ENCODE results near the gene TMEM30B. TPM values are rescaled to one million over a fixed set of nuclear protein-coding genes. Genes with fewer than 3 reads are reported as not detected.

The TMEM30B gene
- total and polyA plus RNA-seq, 2 of the 13 experiments (the other 11 are each of a cell fraction or from before 2014, with no cell fraction given), result not detected

GRCh38 chr14:61288228-61288627, 7.1 kb upstream of the TMEM30B start:
- no TSS peak for BruUV-seq (replicated peaks)
- no peak for FAIRE-seq
- Histone ChIP-seq H3K4me2 (ENCODE audit: low read depth, low read length) (peak overlapping the region; percentile 13; the same call in 1 of the 2 replicates), H3K36me3 (replicated peaks in 1 of 2; ENCODE audit: control insufficient read depth in 1 of 2, insufficient read depth in 2 of 2, low read length in 2 of 2) (no peaks in the 10 kb centered on the region), H2AFZ (ENCODE audit: low read length) (no peak overlapping the region), H3K4me1 (ENCODE audit: insufficient read depth, low read length) (peaks cover 24% of the 10 kb centered on the region), H3K27me3 (ENCODE audit: control insufficient read depth in 1 of 2, insufficient read depth in 2 of 2, low read length in 2 of 2) (no peaks in the 10 kb centered on the region; a peak in 1 of 5 replicates), H3K79me2 (ENCODE audit: insufficient read depth, low read length) (no peaks in the 10 kb centered on the region), H4K20me1 (ENCODE audit: insufficient read depth, low read length) (no peaks in the 10 kb centered on the region), H3K9me3 (ENCODE audit: low read length) (no peaks in the 10 kb centered on the region), H3K27ac (ENCODE audit: extremely low read length, insufficient read depth, low read length) (no peak overlapping the region), H3K4me3 (replicated peaks in 1 of 3; ENCODE audit: insufficient read depth in 1 of 3, low read depth in 2 of 3, low read length in 3 of 3) (no peak overlapping the region), H3K9ac (ENCODE audit: insufficient read depth, low read depth, low read length) (no peak overlapping the region)
- CTCF ChIA-PET (ENCODE audit: low intra/inter-chr PET ratio, low total read pairs), result no interaction called here
- POLR2A ChIA-PET, result no interaction called here
- intact Hi-C loops (cut with micrococcal nuclease; ENCODE audit: unreplicated experiment), result no loop called here
- in situ Hi-C loops (cut with HindIII; ENCODE audit: extremely low pct_ligation_motif_present, low pct_unique_long_range_greater_than_20kb), result loop anchor here (25.0 kb wide), 1 partner anchor 549 kb away; no protein-coding TSS in a partner anchor
- peak; percentile 11 for DNase-seq (ENCODE audit: low spot score)
- peak; percentile 89 for ATAC-seq
- 2% methylated on average over 4 of the region's 4 CpGs for WGBS (ENCODE audit: low lambda C conversion rate)
- TF ChIP-seq ZMYM2 (CRISPR knock-in tag; IDR thresholded peaks at IDR 0.05) (peak; percentile 90), KAT2B (IDR thresholded peaks at IDR 0.05; ENCODE audit: borderline replicate concordance, low read depth, low read length) (peak; percentile 29; the same call in 1 of the 2 replicates), NCOA1 (CRISPR knock-in tag; IDR thresholded peaks at IDR 0.05) (no peak), HDAC1 (CRISPR knock-in tag; IDR thresholded peaks at IDR 0.05) (peak; percentile 49; the same call in 1 of the 2 replicates), POGZ (CRISPR knock-in tag; IDR thresholded peaks at IDR 0.05) (peak; percentile 76), MIXL1 (CRISPR knock-in tag; IDR thresholded peaks at IDR 0.05) (0 out of 2 replicates have a peak, but pooled peaks have one; percentile 32), TFE3 (CRISPR knock-in tag; IDR thresholded peaks at IDR 0.05) (0 out of 2 replicates have a peak, but pooled peaks have one; percentile 15), ZNF740 (CRISPR knock-in tag; IDR thresholded peaks at IDR 0.05) (no peak), SALL1 (CRISPR knock-in tag; IDR thresholded peaks at IDR 0.05) (peak; percentile 13; the same call in 1 of the 2 replicates), RARA (CRISPR knock-in tag; IDR thresholded peaks at IDR 0.05) (0 out of 2 replicates have a peak, but pooled peaks have one; percentile 29), KDM1A (CRISPR knock-in tag; IDR thresholded peaks at IDR 0.05) (peak; percentile 57; the same call in 1 of the 2 replicates), HNRNPLL (IDR thresholded peaks at IDR 0.05; ENCODE audit: low read depth, low read length, poor library complexity, severe bottlenecking) (no peak), TEAD3 (CRISPR knock-in tag; optimal IDR thresholded peaks at IDR 0.05; ENCODE audit: borderline replicate concordance) (peak; percentile 47), GATAD2A (CRISPR knock-in tag; IDR thresholded peaks at IDR 0.05) (0 out of 2 replicates have a peak, but pooled peaks have one; percentile 22)
- TF ChIP-seq, protein P1, sequence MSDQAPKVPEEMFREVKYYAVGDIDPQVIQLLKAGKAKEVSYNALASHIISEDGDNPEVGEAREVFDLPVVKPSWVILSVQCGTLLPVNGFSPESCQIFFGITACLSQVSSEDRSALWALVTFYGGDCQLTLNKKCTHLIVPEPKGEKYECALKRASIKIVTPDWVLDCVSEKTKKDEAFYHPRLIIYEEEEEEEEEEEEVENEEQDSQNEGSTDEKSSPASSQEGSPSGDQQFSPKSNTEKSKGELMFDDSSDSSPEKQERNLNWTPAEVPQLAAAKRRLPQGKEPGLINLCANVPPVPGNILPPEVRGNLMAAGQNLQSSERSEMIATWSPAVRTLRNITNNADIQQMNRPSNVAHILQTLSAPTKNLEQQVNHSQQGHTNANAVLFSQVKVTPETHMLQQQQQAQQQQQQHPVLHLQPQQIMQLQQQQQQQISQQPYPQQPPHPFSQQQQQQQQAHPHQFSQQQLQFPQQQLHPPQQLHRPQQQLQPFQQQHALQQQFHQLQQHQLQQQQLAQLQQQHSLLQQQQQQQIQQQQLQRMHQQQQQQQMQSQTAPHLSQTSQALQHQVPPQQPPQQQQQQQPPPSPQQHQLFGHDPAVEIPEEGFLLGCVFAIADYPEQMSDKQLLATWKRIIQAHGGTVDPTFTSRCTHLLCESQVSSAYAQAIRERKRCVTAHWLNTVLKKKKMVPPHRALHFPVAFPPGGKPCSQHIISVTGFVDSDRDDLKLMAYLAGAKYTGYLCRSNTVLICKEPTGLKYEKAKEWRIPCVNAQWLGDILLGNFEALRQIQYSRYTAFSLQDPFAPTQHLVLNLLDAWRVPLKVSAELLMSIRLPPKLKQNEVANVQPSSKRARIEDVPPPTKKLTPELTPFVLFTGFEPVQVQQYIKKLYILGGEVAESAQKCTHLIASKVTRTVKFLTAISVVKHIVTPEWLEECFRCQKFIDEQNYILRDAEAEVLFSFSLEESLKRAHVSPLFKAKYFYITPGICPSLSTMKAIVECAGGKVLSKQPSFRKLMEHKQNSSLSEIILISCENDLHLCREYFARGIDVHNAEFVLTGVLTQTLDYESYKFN (CRISPR knock-in tag; conservative IDR thresholded peaks at IDR 0.05), result peak; percentile 65
- TF ChIP-seq, protein P2, sequence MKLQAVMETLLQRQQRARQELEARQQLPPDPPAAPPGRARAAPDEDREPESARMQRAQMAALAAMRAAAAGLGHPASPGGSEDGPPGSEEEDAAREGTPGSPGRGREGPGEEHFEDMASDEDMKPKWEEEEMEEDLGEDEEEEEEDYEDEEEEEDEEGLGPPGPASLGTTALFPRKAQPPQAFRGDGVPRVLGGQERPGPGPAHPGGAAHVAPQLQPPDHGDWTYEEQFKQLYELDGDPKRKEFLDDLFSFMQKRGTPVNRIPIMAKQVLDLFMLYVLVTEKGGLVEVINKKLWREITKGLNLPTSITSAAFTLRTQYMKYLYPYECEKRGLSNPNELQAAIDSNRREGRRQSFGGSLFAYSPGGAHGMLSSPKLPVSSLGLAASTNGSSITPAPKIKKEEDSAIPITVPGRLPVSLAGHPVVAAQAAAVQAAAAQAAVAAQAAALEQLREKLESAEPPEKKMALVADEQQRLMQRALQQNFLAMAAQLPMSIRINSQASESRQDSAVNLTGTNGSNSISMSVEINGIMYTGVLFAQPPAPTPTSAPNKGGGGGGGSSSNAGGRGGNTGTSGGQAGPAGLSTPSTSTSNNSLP (IDR thresholded peaks at IDR 0.05; ENCODE audit: low read depth, low read length), result 0 out of 2 replicates have a peak, but pooled peaks have one; percentile 21
- TF ChIP-seq, protein P3, sequence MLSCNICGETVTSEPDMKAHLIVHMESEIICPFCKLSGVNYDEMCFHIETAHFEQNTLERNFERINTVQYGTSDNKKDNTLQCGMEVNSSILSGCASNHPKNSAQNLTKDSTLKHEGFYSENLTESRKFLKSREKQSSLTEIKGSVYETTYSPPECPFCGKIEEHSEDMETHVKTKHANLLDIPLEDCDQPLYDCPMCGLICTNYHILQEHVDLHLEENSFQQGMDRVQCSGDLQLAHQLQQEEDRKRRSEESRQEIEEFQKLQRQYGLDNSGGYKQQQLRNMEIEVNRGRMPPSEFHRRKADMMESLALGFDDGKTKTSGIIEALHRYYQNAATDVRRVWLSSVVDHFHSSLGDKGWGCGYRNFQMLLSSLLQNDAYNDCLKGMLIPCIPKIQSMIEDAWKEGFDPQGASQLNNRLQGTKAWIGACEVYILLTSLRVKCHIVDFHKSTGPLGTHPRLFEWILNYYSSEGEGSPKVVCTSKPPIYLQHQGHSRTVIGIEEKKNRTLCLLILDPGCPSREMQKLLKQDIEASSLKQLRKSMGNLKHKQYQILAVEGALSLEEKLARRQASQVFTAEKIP (CRISPR knock-in tag; IDR thresholded peaks at IDR 0.05; ENCODE audit: borderline replicate concordance), result no peak

Measured in HepG2 (cell line).